Peyer's patch (tissue), 4 donors: ENCODE results near the gene CFAP73.

ENCODE experiments used
- POLR2A ChIP-seq, 2 donors: fragments of 450-650 bp; IDR thresholded peaks; one replicate each; pipeline ENCODE4 v1.5.1; 2017; ENCODE audit warnings: antibody characterized with exemption in 2 of 2, mild to moderate bottlenecking in 2 of 2, moderate library complexity in 2 of 2
- TF ChIP-seq, protein P1 (sequence below), 6 experiments: fragments of 450-650 bp in 4 of 6; fragments of 200-600 bp in 2 of 6; sonication (generic) in 1 of 6; IDR thresholded peaks; one replicate each; pipeline ENCODE4 v1.5.1; 2017 to 2019; ENCODE audit warnings: antibody characterized with exemption in 6 of 6, mild to moderate bottlenecking in 3 of 6, moderate library complexity in 1 of 6

DNA sequence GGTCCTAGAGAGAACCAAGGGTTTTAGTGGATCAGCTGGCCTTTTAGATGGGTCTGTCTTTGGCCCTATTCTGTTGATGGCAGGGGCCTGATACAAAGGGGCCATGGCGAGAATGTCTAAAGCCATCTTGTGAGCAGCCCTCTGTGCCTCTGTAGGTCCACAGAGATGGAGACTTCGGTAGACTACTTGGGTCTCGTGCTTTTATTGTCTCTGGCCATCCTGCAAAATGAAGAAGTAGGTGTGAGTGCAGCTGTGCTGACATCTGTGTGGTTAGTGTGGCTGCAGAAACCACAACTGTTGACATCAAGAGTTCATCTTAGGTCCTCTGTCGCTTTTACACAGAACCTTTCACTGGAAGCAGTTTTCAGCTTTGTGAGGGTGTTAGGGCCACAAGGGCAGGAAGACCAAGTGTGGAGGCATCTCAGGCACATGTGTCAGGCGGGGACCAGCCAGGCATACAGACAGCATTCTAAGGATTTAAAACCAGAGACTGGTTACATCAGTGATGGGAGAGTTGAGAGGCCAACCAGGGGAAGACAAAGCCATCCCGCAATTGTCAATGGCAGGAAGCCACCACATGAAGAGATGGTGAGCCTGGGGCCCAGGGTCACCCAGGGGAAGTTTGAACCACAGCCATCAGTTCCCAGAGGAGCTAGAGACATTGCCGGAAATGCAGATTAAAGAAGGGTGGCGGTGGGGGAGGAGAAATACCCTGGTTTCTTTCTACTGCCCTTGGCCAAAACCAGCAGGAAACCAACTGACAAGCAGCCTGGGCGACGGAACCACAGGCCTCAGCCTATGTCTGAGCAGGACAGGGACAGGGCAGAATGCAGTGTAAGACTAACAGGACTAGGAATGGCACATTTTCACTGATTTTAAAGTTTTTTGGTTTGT is 58.8 kb downstream of the CFAP73 start:
- no peak for TF ChIP-seq POLR2A (IDR thresholded peaks at IDR 0.05)
- TF ChIP-seq, protein P1, sequence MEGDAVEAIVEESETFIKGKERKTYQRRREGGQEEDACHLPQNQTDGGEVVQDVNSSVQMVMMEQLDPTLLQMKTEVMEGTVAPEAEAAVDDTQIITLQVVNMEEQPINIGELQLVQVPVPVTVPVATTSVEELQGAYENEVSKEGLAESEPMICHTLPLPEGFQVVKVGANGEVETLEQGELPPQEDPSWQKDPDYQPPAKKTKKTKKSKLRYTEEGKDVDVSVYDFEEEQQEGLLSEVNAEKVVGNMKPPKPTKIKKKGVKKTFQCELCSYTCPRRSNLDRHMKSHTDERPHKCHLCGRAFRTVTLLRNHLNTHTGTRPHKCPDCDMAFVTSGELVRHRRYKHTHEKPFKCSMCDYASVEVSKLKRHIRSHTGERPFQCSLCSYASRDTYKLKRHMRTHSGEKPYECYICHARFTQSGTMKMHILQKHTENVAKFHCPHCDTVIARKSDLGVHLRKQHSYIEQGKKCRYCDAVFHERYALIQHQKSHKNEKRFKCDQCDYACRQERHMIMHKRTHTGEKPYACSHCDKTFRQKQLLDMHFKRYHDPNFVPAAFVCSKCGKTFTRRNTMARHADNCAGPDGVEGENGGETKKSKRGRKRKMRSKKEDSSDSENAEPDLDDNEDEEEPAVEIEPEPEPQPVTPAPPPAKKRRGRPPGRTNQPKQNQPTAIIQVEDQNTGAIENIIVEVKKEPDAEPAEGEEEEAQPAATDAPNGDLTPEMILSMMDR (IDR thresholded peaks at IDR 0.05), result no peak
